Ammon's horn (tissue), 1 donor: Measurements from ENCODE around the gene FAIM.
"Not testable (repeated sequence)": the region's sequence is repeated elsewhere in the genome, so short reads cannot be mapped to it uniquely, and the experiment has no call there.

ENCODE experiments used
- DNase-seq: peaks from one replicate; pipeline ENCODE4 v3.0.0-alpha.2; 2016; ENCODE audit warnings: low spot score

The FAIM gene

DNA sequence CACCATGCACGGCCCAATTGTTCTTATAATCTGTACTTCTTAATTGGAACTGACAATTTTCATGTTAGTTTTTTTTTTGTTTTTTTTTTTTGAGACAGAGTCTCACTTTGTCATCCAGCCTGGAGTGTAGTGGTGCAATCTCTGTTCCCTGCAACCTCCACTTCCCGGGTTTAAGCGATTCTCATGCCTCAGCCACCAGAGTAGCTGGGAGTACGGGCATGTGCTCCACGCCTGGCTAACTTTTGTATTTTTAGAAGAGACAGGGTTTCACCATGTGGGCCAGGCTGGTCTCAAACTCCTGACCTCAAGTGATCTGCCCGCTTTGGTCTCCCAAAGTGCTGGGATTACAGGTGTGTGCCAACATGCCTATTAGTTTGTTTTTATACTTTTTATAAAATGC is 72.4 kb downstream of the FAIM start:
- not testable (repeated sequence) for DNase-seq

DNA sequence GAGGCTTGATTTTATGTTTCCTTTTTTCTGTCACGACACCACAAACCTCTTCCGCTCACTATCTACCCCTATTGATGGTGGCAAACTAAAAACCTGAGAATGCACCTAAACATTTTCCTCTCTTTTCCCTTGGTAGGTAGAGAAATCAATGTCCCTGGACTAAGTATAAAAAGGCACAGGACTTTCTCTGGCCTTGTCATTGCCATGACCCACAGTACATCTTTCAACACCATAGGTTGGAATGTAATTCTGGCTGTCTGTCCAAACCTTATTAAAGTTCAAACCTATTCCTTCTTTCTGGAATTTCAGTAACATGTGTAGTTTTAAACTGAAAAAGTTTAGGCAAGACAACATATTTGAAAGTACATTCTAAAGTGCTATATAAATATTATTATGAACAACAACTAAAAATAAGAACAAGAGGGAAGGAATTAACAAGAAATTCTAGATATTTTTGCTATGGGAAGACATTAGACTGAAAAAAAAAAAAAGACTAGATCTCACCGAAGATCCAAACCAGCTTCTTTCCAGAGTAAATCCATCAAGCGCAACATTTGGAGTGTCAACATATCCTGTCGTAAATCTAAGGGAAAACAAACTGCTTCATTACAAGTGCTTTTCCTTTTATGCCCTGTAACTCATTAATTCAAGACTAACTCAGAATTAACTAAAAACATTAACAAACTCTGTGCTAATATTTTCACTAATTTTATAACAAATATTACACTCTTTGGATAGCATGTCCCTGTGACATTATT is 73.1 kb downstream of the FAIM start:
- no peak for DNase-seq

DNA sequence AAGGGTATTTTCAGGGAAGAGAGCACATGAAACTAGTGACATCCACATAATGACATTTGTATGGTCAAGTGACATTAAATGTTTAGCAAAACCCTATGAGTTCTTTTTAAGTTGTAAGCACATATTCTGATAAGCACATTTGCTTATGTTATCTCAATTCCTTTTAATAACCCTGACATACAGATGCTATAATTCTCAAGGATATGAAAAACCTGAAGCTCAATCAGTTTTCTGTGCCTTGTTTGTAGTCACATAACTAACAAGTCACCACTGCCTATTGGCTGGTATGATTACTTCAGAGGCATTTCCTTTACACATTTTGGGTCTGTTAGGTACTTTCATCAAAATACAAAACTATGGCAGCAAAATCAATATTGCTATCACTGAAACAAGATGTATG is 74.1 kb downstream of the FAIM start:
- DNase-seq = no peak
